GM23338 (cell line): ENCODE measurements around the gene RFWD3.

Source experiments
- CREB1 ChIP-seq: fragments of 250-450 bp; sonication (Bioruptor Pico); IDR thresholded peaks from 2 replicates; pipeline ENCODE4 v1.5.0; 2020; ENCODE audit warnings: low read depth, mild to moderate bottlenecking, moderate library complexity
- CTCF ChIP-seq, 2 experiments: fragments of 200-600 bp in 1 of 2; sonication (generic) in 1 of 2; conservative IDR thresholded peaks; 2 replicates each; pipeline versions ENCODE4 v1.5.1 to v1.6.1; 2016 to 2017; ENCODE audit warnings: antibody characterized with exemption in 2 of 2, low read depth in 2 of 2, mild to moderate bottlenecking in 2 of 2, moderate library complexity in 1 of 2
- EZH2 ChIP-seq: fragments of 200-600 bp; sonication (generic); IDR thresholded peaks from one replicate; pipeline ENCODE4 v1.8.0; 2017; ENCODE audit warnings: antibody characterized with exemption, mild to moderate bottlenecking, low read depth; ENCODE audit not compliant: unreplicated experiment
- EZH2phosphoT487 ChIP-seq: fragments of 200-600 bp; sonication (generic); IDR thresholded peaks from one replicate; pipeline ENCODE4 v1.8.1; 2018; ENCODE audit warnings: antibody characterized with exemption; ENCODE audit not compliant: unreplicated experiment
- JUNB ChIP-seq: IDR thresholded peaks from one replicate; pipeline ENCODE4 v1.6.1; 2016; ENCODE audit warnings: antibody characterized with exemption; ENCODE audit not compliant: unreplicated experiment
- NANOG ChIP-seq: IDR thresholded peaks from 2 replicates; pipeline ENCODE4 v1.6.1; 2016; ENCODE audit warnings: antibody characterized with exemption, borderline replicate concordance
- POLR2AphosphoS5 ChIP-seq: IDR thresholded peaks from 2 replicates; pipeline ENCODE4 v1.6.1; 2016; ENCODE audit warnings: antibody characterized with exemption, low read depth
- REST ChIP-seq: IDR thresholded peaks from one replicate; pipeline ENCODE4 v1.6.1; 2018; ENCODE audit warnings: antibody characterized with exemption; ENCODE audit not compliant: unreplicated experiment
- STAT1 ChIP-seq: IDR thresholded peaks from one replicate; pipeline ENCODE4 v1.6.1; 2016; ENCODE audit warnings: antibody characterized with exemption; ENCODE audit not compliant: unreplicated experiment
- ZNF331 ChIP-seq: fragments of 250-450 bp; sonication (Bioruptor Pico); IDR thresholded peaks from 2 replicates; pipeline ENCODE4 v1.5.0; 2020; ENCODE audit warnings: low read depth, mild to moderate bottlenecking, moderate library complexity

- TF ChIP-seq CTCF (conservative IDR thresholded peaks at IDR 0.05; ENCODE audit: low read depth in 2 of 2) (no peak), CREB1 (CRISPR knock-in tag) (no peak), POLR2AphosphoS5 (no peak), EZH2phosphoT487 (peak; percentile 26), NANOG (no peak), EZH2 (no peak), STAT1 (no peak), JUNB (no peak), REST (no peak), ZNF331 (CRISPR knock-in tag) (no peak)
Observed at GRCh38 chr16:74623839-74624235, 42.8 kb downstream of the RFWD3 start.
